GM19438 (cell line): ENCODE results near the gene CFAP119.

Experiments
- ATAC-seq: cut with Tn5 transposase; IDR thresholded peaks from one replicate; pipeline ENCODE4 v1.9.1; 2021; ENCODE audit warnings: low read depth; ENCODE audit not compliant: unreplicated experiment

CFAP119 gene

DNA sequence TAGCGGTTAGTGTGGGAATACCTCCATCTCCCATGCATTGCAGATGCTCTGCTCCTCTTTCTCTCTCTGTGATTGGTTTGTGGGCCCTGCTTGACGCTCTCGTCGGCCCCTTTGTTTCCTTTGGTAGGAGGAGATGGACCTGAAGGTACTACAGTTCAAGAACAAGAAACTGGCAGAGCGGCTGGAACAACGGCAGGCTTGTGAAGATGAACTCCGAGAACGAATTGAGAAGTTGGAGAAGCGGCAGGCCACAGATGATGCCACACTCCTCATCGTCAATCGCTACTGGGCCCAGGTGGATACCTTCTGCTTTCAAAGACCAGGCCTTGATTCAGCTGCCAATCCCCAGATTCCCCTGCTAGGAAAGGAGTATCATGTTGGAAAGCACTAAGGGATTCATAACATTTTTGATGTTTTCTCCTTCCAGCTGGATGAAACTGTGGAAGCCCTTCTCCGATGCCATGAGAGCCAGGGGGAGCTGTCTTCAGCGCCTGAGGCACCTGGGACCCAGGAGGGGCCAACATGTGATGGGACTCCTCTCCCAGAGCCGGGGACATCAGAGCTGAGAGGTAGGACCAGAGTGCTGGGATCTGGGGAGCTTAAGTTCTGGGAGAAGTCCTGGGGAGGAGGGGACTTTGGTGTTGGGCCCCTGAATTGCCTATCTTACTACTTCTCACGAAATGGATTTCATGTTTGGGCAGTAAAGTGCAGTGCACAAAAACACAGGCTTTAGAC is 1.3 kb upstream of the CFAP119 start:
- ATAC-seq = no peak

DNA sequence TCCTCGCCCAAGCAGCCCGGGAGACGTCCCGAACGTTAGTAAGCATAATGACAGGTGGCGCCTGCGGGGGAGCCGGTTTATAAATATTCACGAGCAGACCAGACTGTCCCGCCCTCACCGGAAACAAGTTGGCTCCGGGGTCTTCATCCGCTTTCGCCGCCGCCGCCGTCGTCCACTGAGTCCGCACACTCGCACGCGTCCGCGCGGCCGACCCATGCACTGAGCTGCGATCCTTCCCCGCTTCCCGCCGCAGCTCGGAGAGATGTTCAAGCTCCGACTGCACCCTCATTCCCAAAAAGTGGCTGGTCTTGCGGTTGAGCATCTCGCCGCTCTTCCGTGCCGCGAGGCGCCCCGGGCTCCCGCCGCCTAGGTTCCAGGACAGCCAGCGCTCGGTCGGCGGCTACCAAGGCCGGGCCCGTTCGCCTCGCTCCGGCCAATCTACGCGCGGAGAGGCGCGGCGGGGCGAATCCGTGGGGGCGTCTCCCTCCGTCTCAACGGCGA is 385 bp downstream of the CFAP119 start:
- peak; percentile 25 for ATAC-seq

DNA sequence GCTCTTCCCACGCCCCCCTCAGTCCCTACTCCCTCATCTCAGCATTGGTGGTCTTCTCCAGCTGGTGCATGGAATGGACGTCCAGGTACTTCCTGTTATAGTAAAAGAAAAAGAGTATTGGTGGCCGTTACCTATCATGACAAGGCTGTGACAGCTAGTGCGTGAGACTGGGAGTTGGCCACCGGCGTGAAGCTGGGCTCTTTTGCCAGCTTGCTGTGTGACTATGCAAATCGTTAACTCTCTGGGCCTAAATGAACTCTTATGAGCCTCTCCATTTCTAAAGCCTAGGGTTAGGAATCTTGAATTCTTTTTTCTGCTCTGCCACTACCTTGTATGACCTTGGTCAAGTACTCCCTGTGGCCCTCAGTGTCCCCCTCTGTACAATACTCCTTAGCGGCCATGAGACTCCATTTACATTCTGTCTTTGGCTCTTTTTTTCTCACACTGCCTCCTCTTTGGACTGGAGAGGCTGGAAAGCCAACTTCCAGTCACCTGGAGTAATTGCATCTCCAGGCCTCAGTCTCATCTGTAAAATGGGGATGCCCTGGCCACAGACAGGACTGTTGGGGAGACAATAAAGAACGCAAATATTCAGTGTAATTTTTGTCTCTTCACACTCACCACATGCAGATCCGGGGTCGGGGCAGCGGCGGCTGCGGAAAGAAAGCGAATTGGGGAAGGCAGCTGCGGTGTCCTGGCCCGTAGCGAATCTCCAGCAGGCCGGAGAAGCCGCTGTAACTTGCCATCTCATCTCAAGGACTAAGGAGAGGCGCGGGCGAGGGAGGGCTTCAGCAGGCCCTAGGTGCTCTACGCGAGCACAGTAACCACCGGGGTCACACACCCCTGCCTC is 1.1 kb downstream of the CFAP119 start:
- ATAC-seq = no peak

DNA sequence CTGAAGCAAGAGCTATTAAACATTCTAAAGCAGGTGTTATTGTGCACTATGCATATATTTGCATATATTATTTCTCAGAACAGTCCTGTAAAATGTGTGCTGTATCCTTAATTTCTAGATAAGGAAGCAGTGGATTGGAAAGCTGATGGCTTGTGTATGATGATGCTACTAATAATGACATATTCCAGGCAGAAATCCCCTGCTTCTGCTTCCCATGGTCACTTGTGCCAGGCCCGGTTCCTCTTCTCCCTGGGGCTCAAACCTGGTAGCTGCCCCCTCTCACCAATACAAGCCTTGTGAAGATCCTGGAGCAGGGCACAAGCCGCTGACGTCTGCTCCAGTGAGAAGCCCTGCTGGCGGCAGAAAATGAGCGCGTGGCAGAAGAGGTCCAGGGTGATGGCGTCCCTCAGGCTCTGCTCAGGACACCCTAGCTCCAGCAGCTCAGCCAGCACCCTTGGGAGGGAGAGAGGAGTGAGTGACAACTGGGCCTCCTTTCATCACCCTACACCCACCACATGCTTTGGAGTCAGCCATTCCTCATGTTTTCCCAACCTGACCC is 1.8 kb downstream of the CFAP119 start:
- no peak for ATAC-seq

DNA sequence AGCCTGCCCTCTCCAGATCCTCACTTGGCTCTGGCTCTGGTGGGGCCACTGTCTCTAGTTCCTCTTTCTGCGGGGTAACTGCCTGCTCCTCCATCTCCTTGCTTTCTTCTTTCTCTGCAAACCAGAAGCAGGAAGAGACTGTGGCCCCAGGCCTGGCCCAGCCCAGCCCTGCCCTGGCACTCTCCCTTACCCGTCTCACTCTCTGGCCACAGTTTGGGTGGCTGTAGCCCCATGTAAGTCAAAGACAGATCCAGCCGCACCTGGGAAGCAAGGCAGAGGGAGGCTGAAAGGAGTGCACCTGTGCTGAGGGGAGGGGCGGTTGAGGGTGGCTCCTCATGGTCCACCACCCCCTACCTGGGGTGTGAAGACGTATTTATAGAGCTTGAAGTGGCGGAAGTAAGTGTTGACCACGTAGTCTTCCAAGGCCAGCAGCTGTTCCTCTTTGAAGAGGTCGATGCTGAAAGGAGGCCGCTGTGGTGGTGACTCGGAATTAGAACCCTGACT is 2.8 kb downstream of the CFAP119 start:
- ATAC-seq = no peak

DNA sequence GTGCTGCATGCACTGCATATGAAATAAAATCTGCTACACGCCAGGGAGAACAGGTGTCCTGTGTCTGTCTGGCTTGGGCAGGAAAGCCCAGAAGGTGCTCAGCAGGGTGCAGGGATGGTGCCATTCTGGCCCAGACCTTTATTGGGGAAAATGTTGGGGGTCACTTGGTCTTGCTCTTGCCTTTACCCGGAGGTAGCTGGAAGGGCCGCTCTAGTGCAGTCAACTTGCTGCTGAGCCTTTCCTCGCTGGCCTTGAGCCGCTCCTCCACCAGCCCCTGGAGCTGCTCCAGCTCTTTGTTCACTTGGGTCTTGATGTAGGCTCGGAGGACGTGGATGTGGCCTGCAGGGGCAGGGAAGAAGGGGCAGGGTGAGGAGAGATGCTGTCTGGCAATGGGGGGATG is 4.5 kb downstream of the CFAP119 start:
- ATAC-seq = no peak

DNA sequence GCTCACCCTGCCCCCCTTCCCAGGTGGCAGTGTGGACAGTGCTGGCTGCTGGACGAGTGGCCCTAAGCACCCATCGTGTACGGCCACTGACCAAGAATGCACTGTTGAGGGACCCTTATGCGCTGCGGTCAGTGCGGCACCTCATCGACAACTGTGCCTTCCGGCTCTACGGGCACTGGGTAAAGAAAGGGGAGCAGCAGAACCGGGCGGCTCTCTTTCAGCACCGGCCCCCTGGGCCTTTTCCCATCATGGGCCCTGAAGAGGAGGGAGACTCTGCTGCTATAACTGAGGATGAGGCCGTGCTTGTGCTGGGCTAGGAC is 5.1 kb downstream of the CFAP119 start:
- ATAC-seq = no peak

DNA sequence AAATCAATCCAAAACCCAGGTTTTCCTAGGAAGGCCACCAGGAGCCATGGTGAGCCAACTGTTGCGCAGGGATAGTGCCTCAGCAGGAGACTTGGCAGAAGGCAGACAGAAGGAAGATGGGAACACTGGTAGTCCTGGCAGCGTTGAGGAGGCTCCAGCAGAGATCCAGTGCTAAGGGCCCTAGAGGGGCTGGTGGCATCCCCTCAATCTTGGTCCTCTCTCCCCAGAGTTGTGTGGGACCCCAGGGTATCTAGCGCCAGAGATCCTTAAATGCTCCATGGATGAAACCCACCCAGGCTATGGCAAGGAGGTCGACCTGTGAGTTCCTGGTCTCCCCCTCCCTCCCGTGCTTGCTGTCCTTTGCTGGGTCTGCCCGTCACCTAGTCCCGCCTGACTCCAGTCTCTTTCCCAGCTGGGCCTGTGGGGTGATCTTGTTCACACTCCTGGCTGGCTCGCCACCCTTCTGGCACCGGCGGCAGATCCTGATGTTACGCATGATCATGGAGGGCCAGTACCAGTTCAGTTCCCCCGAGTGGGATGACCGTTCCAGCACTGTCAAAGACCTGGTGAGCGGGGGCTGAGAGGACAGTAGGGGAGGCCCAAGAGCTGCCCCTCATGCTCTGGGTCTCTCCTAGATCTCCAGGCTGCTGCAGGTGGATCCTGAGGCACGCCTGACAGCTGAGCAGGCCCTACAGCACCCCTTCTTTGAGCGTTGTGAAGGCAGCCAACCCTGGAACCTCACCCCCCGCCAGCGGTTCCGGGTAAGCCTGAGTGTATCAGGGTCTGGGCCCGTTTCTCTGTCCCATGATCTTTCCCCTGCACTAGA is 5.7 kb downstream of the CFAP119 start:
- no peak for ATAC-seq

DNA sequence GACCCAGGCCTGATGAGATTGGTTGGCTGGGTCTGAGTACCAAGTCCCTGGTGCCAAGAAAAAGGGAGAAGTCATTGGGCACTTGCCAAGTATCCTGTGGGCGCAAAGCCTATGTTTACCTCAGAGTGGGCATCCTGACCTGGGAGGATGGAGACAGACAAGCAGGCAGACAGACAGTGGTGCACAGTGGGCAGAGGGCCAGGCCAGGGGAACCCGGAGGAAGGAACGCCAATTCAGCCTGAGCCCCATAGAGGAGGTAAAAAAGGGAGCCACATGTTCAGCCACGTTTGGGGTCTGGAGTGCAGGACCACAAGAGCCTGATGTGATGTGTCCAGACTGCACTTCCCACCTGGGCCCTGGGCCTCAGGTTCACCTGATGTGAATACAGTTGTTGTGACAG is 8.3 kb downstream of the CFAP119 start:
- no peak for ATAC-seq

DNA sequence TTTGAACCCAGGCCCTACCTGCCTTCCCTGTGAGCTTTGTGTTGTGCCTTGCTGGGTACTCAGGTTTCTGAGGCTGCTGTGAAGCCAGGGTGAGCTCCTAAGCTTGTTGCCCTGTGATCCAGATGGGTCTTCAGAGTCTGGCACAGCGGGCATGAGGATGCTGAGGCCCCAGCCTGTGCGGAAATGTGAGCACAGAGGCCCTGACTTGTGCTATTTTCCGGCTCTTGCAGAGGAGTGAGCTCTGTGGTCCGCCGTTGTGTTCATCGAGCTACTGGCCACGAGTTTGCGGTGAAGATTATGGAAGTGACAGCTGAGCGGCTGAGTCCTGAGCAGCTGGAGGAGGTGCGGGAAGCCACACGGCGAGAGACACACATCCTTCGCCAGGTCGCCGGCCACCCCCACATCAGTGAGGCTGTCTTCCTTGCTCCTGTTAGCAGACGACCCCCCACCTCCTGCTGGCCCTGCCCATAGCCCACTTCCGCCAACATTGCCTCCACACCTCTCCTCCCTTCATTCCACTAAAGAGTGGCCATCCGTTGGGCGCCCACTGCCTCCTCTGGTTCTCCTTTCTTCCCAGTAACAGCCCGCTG is 10.9 kb downstream of the CFAP119 start:
- ATAC-seq = no peak

DNA sequence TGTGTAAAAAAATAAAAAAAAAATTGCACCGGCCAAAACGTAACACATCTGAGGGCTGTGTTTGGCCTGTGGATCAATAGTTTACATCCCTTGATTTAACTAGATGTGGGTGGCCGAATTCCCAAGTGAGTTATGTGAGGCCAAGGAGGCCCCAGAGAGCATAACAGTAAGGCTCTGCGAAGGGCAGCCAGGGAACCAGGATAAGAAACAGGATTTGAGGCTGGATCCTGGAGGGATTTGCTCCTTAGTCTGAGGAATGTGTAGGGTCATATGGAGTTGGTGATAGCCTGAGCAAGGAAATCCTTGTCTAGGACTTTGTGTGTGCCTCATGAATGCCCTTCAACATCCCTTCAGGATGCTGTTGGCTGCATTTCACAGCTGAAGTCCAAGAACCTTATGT is 11.7 kb downstream of the CFAP119 start:
- no peak for ATAC-seq

DNA sequence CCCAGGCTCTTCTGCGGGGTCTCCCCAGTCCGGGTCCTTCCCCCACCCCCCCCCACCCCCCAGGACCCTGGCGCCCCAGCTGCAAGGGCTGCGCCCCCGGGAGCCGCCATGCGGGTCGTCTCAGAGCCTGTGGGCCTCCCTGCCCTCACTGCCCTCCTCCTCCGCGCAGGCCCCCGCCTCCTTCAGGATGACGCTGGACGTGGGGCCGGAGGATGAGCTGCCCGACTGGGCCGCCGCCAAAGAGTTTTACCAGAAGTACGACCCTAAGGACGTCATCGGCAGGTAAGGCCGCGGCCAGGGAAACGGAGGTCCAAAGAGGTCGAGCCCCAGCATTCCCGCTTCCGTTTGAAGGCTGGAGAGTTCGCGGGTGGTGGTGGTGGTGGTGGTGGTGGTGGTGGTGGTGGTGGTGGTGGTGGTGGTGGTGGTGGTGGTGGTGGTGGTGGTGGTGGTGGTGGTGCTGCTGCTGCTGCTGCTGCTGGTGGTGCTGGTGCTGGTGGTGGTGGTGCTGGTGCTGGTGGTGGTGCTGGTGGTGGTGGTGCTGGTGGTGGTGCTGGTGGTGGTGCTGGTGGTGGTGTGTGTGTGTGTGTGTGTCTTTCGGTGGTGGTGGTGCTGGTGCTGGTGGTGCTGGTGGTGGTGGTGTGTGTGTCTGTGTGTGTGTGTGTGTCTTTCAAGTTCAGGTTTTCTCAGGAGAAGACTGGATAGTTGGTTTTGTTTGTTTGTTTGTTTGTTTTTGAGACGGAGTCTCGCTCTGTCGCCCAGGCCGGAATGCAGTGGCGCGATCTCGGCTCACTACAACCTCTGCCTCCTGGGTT is 13.0 kb downstream of the CFAP119 start:
- no peak for ATAC-seq

DNA sequence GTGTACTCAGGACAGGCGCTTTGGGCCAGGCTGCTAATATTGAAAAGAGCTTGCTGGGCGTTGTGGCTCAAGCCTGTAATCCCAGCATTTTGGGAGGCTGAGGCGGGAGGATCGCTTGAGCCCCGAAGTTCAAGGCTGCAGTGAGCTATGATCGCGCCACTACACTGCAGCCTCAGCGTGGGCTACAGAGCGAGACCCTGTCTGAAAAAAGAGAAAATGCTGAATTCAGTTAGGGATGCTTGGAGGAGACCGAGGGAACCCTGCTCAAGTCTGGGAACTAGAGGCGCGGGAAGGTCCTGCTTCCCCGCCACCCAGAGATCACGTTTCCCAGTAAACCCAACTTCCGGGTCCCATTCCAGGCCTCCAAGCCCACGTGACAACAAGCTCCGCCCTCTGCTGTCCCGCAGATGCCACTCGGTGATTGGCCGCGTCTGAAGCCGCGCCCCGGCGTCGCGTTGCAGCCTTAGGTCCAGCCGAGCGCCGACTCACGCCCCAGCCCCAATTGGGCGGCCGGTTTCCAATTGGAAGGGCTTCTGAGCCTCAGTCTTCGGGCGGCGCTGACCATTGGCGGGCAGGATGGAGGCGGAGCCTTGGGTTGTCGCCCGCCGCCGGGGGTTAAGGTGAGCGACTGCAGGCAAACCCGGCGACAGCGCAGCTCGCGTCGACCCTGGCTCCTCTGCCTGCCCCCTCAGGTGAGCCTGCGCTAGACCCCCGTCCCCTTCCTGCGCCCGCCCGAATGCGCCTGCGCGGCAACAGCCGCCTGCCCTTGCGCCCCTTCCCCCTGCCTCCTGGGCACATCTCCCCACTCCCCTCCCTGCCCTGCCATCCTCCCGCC is 13.8 kb downstream of the CFAP119 start, which contains the start of gene PHKG2:
PHKG2 (plus strand) TSS at position 627 of the 835 bp plus-strand sequence. CDS start 396 bp downstream, outside the sequence.
- ATAC-seq = peak; percentile 98

DNA sequence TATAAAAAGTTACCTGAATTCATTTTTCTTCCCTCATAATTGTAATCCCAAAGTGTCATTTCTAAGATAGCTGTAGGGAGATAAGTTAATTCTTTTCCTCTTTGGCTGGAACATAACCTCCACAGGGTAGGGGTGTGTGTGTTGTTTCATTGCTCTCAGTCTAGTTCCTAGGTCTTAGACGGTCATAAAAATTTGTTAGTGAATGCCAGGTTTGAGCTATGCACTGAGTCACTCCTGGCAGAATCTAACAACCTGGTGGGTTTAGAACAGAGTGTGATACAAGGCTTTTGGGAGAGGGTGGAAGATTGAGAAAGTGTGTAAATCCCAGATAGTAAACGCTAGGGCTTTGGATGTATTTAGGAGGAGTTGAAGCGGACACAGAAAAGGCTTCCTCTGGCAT is 14.5 kb downstream of the CFAP119 start:
- no peak for ATAC-seq

DNA sequence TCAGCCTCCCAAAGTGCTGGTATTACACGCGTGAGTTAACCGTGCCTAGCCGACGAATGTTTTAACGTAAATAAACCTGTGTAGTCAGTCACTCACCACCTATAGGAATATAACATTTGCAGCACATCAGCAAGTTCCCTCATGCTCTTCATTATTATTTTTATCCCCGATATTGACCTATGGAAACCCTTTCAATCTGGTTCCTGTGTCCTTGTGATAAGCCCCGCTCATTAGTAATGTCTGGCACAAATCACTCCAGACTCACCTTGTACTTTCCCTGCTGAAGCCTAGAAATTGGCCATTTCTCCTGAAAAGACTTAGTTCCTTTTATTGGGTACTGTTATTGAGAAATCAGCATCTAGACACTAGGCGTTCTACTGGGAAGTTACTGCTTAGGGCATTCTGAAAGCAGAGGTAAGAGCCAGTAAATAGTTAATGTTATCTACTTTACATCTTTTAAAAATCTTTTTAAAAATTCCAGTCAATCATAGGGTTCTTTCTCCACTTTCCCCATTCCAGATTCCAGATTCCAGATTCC is 15.2 kb downstream of the CFAP119 start:
- no peak for ATAC-seq

DNA sequence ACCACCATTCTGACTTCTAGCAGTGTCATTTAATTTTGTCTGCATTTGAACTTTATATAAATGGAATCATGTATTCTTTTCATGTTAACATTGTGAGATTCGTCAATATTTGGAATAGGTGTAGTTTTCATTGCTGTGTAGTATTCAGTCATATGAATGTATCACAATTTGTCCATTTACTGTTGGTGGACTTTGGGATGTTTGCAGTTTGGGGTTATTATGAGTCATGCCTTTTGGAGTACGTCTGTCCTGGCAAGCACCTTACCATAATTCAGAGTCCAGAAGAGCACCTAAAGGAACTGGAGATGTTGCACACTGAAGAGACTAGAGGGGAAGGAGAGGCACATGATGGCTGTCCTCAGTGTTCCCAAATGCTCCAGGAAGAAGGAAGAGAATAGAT is 16.8 kb downstream of the CFAP119 start:
- ATAC-seq = no peak

DNA sequence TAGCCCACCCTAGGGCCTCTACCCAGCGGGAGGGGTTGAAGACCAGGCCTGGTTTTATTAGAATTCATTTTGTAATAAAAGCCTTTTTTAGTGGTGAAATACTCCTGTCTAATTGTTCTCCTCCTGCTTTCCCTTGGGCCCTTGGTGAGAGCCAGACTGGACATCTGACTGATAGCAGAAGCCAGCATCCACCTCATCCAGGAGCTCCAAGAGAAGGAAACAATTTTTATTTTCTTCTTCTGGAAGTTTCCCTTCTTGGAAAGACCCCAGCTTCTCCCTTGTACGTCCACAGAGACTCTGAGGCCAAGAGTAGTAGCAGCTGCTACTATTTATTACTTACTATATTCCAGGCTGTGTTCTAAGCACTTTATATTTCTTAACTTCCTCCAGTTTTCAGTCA is 17.7 kb downstream of the CFAP119 start:
- ATAC-seq = no peak

DNA sequence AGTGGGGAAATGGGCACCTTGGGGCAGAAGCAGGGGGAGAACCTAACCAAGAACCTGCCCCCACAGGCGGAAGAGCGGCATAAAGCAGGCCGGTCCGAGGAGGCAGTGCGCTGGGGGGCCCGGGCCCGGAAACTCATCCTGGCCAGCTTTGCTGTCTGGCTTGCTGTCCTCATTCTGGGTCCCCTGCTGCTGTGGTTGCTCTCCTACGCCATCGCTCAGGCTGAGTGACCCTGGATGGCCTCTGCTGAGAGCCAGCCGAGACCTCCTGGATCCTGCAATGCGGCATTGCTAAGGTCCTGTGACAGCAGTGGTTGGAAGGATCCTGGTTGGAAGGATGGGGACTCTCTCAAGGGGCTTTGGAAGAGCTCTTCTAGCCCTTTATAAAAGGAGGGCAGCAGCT is 18.1 kb downstream of the CFAP119 start:
- no peak for ATAC-seq
